Cardiac muscle cell (in vitro differentiated cells and primary cell): Measurements from ENCODE around the gene CALB2. TPM values are rescaled to one million over a fixed set of nuclear protein-coding genes. Genes with fewer than 3 reads are reported as not detected.

Experiments used
- DNase-seq, 2 donors: peaks; one replicate each; pipeline versions ENCODE4 v3.0.0 to v3.0.0-alpha.2; 2010 to 2017; ENCODE audit warnings: low read depth in 1 of 2, low spot score in 1 of 2
- H3K27ac ChIP-seq: fragments of 200-600 bp; sonication (generic); 2 replicates; pipeline ENCODE4 v1.5.1; 2016
- H3K27me3 ChIP-seq: fragments of 200-600 bp; sonication (generic); 2 replicates; pipeline ENCODE4 v1.6.0; 2016; ENCODE audit warnings: control low read depth
- H3K36me3 ChIP-seq: fragments of 200-600 bp; sonication (generic); 2 replicates; pipeline ENCODE4 v1.5.1; 2016; ENCODE audit warnings: control low read depth
- H3K4me1 ChIP-seq: fragments of 200-600 bp; sonication (generic); 2 replicates; pipeline ENCODE4 v1.8.1; 2017; ENCODE audit warnings: low read depth, mild to moderate bottlenecking, mixed run types
- H3K4me3 ChIP-seq: fragments of 200-600 bp; sonication (generic); 2 replicates; pipeline ENCODE4 v1.5.1; 2016; ENCODE audit warnings: mild to moderate bottlenecking
- H3K9me3 ChIP-seq: fragments of 200-600 bp; sonication (generic); 2 replicates; pipeline ENCODE4 v1.5.1; 2017; ENCODE audit warnings: low read depth, mild to moderate bottlenecking, control low read depth
- polyA plus RNA-seq: library from polyadenylated mRNA; unstranded; fragments of >200 nt; fragmentation: Nextera tagmentation; extraction: Ambion mirVana; gene quantifications from 2 replicates; pipeline ENCODE4 v1.2.1, GENCODE V29; 2016
- total RNA-seq: library from RNA; depleted of rRNA; stranded (reverse); fragments of >200 nt; gene quantifications from 2 replicates; pipeline ENCODE4 v1.2.3, GENCODE V29; 2016
- TF ChIP-seq, protein P1 (sequence below): IDR thresholded peaks from 2 replicates; pipeline ENCODE4 v1.5.1; 2012; ENCODE audit warnings: low read depth, mild to moderate bottlenecking, low read length

The CALB2 gene
- total and polyA plus RNA-seq, 2 experiments from 2014 or later = 0.36 to 0.45 TPM

DNA sequence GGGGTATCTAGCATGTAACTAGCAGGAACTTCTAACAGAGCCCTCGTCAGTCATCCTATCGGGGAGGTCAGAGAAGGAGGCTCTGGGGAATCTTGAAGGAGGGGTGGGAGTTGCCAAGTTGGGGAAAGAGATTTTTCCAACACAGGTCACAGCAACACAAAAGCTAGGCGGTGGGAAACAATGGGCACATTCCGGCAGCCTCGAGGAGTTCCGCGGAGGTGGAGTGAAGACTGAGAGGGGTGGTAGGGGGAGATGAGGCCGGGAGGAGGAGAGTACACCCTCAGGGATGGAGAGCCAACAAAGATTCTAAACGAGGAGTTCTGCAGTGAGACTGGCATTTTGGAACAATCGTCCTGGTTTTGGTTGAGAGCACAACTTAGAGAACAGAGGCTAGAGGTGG, 13.5 kb upstream of the CALB2 start:
- Histone ChIP-seq H3K27ac (no peak overlapping the region), H3K27me3 (peaks cover 3% of the 10 kb centered on the region), H3K4me3 (no peak overlapping the region), H3K36me3 (no peaks in the 10 kb centered on the region), H3K9me3 (no peaks in the 10 kb centered on the region), H3K4me1 (no peaks in the 10 kb centered on the region)
- TF ChIP-seq, protein P1, sequence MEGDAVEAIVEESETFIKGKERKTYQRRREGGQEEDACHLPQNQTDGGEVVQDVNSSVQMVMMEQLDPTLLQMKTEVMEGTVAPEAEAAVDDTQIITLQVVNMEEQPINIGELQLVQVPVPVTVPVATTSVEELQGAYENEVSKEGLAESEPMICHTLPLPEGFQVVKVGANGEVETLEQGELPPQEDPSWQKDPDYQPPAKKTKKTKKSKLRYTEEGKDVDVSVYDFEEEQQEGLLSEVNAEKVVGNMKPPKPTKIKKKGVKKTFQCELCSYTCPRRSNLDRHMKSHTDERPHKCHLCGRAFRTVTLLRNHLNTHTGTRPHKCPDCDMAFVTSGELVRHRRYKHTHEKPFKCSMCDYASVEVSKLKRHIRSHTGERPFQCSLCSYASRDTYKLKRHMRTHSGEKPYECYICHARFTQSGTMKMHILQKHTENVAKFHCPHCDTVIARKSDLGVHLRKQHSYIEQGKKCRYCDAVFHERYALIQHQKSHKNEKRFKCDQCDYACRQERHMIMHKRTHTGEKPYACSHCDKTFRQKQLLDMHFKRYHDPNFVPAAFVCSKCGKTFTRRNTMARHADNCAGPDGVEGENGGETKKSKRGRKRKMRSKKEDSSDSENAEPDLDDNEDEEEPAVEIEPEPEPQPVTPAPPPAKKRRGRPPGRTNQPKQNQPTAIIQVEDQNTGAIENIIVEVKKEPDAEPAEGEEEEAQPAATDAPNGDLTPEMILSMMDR = no peak
- DNase-seq = no peak

DNA sequence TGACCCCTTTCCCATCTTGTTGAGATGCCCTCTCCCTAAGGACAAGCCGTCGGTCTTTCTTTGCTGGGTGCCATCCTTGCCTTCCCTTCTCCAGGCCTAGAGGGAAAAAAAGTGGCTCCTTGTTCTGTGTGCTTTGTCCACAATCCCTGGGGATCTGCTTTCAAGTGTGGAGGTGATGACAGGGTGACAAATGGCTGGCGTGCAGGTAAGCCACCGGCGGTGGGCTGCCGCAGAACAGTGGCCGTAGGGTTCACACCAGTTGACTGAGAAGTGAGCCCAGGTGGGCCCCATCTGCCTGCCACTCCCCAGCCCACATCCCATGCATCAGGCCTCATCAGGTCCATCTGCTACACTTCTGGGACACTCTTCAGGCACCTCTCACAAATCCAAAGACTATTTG, 11.4 kb upstream of the CALB2 start:
- no peak for DNase-seq
- no peaks in the 10 kb centered on the region for H3K9me3 ChIP-seq
- no peak overlapping the region for H3K4me3 ChIP-seq
- H3K27me3 ChIP-seq = peaks cover 3% of the 10 kb centered on the region
- H3K27ac ChIP-seq = no peak overlapping the region
- TF ChIP-seq, protein P1 = no peak
- no peaks in the 10 kb centered on the region for H3K36me3 ChIP-seq
- no peaks in the 10 kb centered on the region for H3K4me1 ChIP-seq

DNA sequence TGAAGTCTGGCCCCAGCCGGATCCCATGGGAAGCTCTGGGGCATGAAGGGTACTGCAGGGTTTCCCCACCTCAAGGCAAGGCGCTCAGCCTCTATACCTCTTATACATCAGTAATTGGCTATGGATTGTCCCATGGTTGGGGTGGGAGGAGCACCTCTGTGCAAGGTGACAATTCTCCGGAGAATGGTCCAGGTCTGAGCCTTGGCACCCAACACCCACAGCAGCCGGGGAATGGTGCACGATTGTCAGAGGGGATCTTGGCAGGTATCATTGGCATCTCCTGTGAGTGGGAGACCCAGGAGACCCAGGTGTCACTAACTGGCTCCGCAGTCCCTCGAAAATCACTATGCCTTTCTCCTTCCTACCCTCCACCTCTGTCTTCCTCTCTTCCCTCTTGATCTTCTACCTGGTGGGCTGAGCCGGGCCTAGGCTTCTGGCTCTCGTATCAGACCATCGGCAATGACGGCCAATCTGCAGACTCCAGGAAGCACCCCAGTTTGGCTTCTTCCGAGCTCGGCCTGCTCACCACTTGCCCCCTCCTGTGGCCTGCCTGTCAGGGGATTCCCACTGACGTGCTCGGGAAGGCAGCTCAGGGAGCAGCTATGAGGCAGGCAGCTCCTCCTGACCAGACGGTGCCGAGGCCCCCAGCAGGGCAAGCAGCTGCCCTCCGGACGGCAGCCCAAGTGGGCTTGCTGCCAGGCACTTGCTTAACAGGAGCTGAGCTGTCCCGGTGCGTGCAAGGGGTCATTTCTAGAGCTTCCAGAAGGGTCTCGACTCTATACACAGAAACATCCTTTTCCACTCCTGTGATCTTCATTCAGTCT, 10.0 kb upstream of the CALB2 start:
- no peak overlapping the region for H3K27ac ChIP-seq

DNA sequence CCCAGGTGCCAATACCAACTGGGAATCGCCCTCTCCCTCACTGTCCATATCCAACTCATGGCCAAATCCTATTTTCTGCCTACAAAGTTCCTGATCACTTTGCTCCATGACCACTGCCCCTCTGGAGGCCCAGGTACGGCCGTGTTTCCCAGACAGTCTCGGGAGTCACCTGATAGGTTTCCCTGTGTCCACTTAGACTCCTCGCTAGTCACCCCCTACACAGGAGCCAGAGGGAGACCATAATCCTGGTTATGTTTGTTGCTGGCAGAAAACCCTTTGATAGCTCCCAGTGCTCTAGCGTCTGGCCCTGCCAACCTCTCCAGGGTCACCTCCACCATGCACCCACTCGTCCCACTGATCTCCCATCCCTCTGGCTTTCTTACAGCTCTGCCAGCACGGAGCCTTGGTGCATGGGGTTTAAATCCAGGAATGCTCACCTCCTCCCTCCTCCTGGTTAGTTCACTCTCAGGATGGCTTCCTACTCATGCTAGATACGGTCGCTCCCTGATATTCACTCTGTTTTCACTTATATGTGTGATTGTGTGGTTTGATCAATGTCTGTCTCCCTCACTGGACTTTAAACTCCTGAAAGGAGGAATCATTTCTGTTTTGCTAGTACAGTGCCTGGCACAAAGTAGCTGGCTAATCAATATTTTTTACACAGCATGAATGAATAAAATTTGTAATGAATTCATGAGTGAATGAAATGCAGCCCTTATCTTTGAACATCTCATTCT, 7.5 kb upstream of the CALB2 start:
- Histone ChIP-seq H3K9me3 (no peaks in the 10 kb centered on the region), H3K27me3 (peaks cover 9% of the 10 kb centered on the region), H3K4me1 (no peaks in the 10 kb centered on the region), H3K4me3 (no peak overlapping the region), H3K27ac (no peak overlapping the region), H3K36me3 (no peaks in the 10 kb centered on the region)
- TF ChIP-seq, protein P1 = no peak
- no peak for DNase-seq

More for the DNA sequence above, 10.0 kb upstream of the CALB2 start:
- TF ChIP-seq, protein P1 = no peak
- no peaks in the 10 kb centered on the region for H3K27me3 ChIP-seq
- no peaks in the 10 kb centered on the region for H3K36me3 ChIP-seq
- H3K4me3 ChIP-seq = no peak overlapping the region
- DNase-seq = no peak
- H3K4me1 ChIP-seq = no peaks in the 10 kb centered on the region
- H3K9me3 ChIP-seq = no peaks in the 10 kb centered on the region

DNA sequence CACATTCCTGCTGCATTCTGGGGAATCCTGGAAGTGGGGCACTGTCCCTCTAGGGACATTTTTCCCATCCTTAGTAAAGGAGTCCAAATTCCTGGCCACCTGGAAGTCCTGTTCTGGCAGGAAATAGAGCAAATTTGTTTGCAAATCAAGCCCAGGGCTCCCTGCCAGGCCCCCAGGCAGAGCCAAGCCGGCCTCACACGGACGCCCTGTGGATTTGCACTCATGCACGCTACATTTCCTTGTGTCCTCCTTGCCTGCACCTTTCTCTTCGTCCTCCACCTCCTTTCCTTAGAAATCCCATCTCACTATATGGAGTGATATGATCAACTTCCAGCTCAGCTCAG, 7.0 kb upstream of the CALB2 start:
- no peak overlapping the region for H3K4me3 ChIP-seq

More for the DNA sequence above, 7.0 kb upstream of the CALB2 start:
- Histone ChIP-seq H3K9me3 (no peaks in the 10 kb centered on the region), H3K27me3 (peaks cover 9% of the 10 kb centered on the region), H3K27ac (no peak overlapping the region), H3K4me1 (no peaks in the 10 kb centered on the region), H3K36me3 (no peaks in the 10 kb centered on the region)
- no peak for DNase-seq
- TF ChIP-seq, protein P1 = no peak
